Activated CD4-positive, alpha-beta memory T cell treated with anti-CD3 and anti-CD28 coated beads, Interleukin-2, amount 10 ng/mL, durations not matched to agents 7 days and 5 days (primary cell): Measurements from ENCODE around the gene ACAD8. TPM values are rescaled to one million over a fixed set of nuclear protein-coding genes. Genes with fewer than 3 reads are reported as not detected.

Experiments used
- CTCF ChIA-PET: fragments of 350-600 bp; sonication (Branson Sonifier 250); formaldehyde crosslinking; loops from one replicate; lab custom pipeline; 2021; ENCODE audit warnings: antibody characterized with exemption, inconsistent platforms; lab: Charles Lee
- POLR2A ChIA-PET: fragments of 350-600 bp; sonication (Branson Sonifier 250); formaldehyde crosslinking; loops from one replicate; lab custom pipeline; 2021; ENCODE audit warnings: antibody characterized with exemption; lab: Charles Lee
- DNase-seq: peaks from one replicate; pipeline ENCODE4 v3.0.0-alpha.2; 2020
- H3K27ac Mint-ChIP-seq: one replicate; pipeline ENCODE4 v1.8.0; 2021; ENCODE audit warnings: mild to moderate bottlenecking, mixed read lengths
- H3K27me3 Mint-ChIP-seq: one replicate; pipeline ENCODE4 v1.8.0; 2021; ENCODE audit warnings: mixed read lengths
- H3K36me3 Mint-ChIP-seq: one replicate; pipeline ENCODE4 v1.8.0; 2021; ENCODE audit warnings: low read depth, mixed read lengths
- H3K4me1 Mint-ChIP-seq: one replicate; pipeline ENCODE4 v1.8.0; 2021; ENCODE audit warnings: mixed read lengths
- H3K4me3 Mint-ChIP-seq: one replicate; pipeline ENCODE4 v1.8.0; 2021; ENCODE audit warnings: mild to moderate bottlenecking, mixed read lengths
- H3K9me3 Mint-ChIP-seq: one replicate; pipeline ENCODE4 v1.8.0; 2021; ENCODE audit warnings: mixed read lengths
- total RNA-seq, 2 experiments: library from RNA; stranded (reverse); gene quantifications; one replicate each; pipeline ENCODE4 v1.2.3, GENCODE V29; 2021

Gene ACAD8
- total RNA-seq, 2 experiments from 2014 or later: 21.8 to 23.3 TPM

- ChIA-PET POLR2A (no interaction called here), CTCF (no interaction called here)
- H3K27ac Mint-ChIP-seq: no peak overlapping the region
Measured at GRCh38 chr11:134312223-134312622, 58.9 kb downstream of the ACAD8 start.

GRCh38 chr11:134312807-134313206 lies 59.4 kb downstream of the ACAD8 start:
- POLR2A ChIA-PET: no interaction called here
- no peaks in the 10 kb centered on the region for H3K27me3 Mint-ChIP-seq
- no peaks in the 10 kb centered on the region for H3K9me3 Mint-ChIP-seq
- CTCF ChIA-PET: no interaction called here
- no peak overlapping the region for H3K4me3 Mint-ChIP-seq
- H3K4me1 Mint-ChIP-seq: no peaks in the 10 kb centered on the region
- DNase-seq: no peak
- no peak overlapping the region for H3K27ac Mint-ChIP-seq
- H3K36me3 Mint-ChIP-seq: peaks cover 9% of the 10 kb centered on the region

More at GRCh38 chr11:134312223-134312622, 58.9 kb downstream of the ACAD8 start:
- H3K4me3 Mint-ChIP-seq: no peak overlapping the region
- no peaks in the 10 kb centered on the region for H3K9me3 Mint-ChIP-seq
- peaks cover 14% of the 10 kb centered on the region for H3K36me3 Mint-ChIP-seq
- no peaks in the 10 kb centered on the region for H3K27me3 Mint-ChIP-seq
- no peak for DNase-seq
- H3K4me1 Mint-ChIP-seq: no peaks in the 10 kb centered on the region

GRCh38 chr11:134313379-134313778 lies 60.0 kb downstream of the ACAD8 start:
- H3K27me3 Mint-ChIP-seq: no peaks in the 10 kb centered on the region
- H3K4me1 Mint-ChIP-seq: no peaks in the 10 kb centered on the region
- H3K27ac Mint-ChIP-seq: no peak overlapping the region
- ChIA-PET CTCF (no interaction called here), POLR2A (no interaction called here)
- no peaks in the 10 kb centered on the region for H3K9me3 Mint-ChIP-seq
- no peak overlapping the region for H3K4me3 Mint-ChIP-seq
- DNase-seq: no peak
- H3K36me3 Mint-ChIP-seq: peaks cover 8% of the 10 kb centered on the region

GRCh38 chr11:134313821-134314607 lies 60.6 kb downstream of the ACAD8 start:
- ChIA-PET CTCF (no interaction called here), POLR2A (no interaction called here)
- H3K4me1 Mint-ChIP-seq: no peaks in the 10 kb centered on the region
- no peaks in the 10 kb centered on the region for H3K9me3 Mint-ChIP-seq
- peaks cover 11% of the 10 kb centered on the region for H3K36me3 Mint-ChIP-seq
- no peak overlapping the region for H3K4me3 Mint-ChIP-seq
- no peak overlapping the region for H3K27ac Mint-ChIP-seq
- H3K27me3 Mint-ChIP-seq: no peaks in the 10 kb centered on the region
- DNase-seq: no peak

Other genes with a start within 250 kb of the ACAD8 start
- 1 to 10 TPM; 4.5 to 5.1 TPM for gene JAM3, start 184.5 kb upstream of the ACAD8 start, total RNA-seq
- gene NCAPD3, start 29.6 kb upstream of the ACAD8 start, total RNA-seq: 10 to 100 TPM; 94.4 to 97.2 TPM
- gene VPS26B, start 28.9 kb upstream of the ACAD8 start, total RNA-seq: 10 to 100 TPM; 60.4 to 63.9 TPM
- gene THYN1, start 216 bp upstream of the ACAD8 start, total RNA-seq: 10 to 100 TPM; 61.5 to 67.0 TPM
- 1 to 10 TPM; 6.9 TPM for gene GLB1L3, start 22.8 kb downstream of the ACAD8 start, total RNA-seq
- gene GLB1L2, start 78.4 kb downstream of the ACAD8 start, total RNA-seq: 1 to 10 TPM; 2.1 to 2.5 TPM
- 10 to 100 TPM; 10.5 to 11.0 TPM for gene B3GAT1, start 158.7 kb downstream of the ACAD8 start, total RNA-seq